Measurements from ENCODE around the gene DPP3.
"Not testable (repeated sequence)": the region's sequence is repeated elsewhere in the genome, so short reads cannot be mapped to it uniquely, and the experiment has no call there.

The DPP3 gene

DNA sequence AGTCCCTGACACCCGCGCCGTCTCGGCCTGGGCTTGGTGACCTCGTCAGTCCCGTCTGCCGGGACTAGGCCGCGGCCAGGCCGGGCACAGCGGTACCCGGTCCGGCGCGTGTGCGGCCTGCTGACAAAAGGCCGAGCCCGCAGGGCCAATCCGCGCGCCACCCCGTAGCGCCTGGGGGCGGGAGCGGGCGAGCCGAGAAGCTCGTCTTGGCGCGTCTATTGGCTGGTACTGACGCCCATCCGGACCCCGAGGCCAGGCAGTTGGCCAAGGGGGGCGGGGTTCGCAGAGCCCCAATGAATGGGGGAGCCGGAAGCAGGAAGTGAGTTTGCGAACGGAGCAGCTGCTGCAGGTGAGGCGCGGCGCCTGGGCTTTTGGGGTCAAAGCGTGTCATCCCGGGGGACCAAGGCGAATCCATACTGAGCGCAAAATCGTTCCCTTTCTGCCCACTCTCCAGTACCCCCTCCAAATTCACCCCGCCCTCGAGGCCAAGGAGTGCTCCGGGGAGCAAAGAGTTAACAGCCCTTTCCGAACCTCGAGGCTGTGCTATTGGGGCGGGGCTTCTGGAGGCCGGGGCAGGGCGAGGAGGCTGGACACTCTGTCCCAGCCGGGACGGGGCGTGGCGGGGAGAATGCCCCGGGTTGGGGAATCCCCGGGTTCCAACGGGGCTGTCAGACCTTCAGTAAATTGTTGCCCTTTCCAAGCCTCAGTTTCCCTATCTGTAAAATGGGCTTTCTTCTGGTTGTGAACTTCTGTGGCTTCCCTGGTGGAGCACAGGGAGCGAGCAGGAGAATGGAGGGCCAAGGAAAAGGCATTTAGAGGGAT lies at the start of gene DPP3:
Gene DPP3 (plus strand): TSS at position 318 of the 822 bp plus-strand sequence. CDS start 1,767 bp downstream, outside the sequence.
- peak; percentile 84 to 90 for DNase-seq (ENCODE audit: low read depth in 2 of 2, low spot score in 1 of 2)

- not testable (repeated sequence) for DNase-seq (ENCODE audit: low read depth in 2 of 2, low spot score in 1 of 2)
These were observed 48.9 kb upstream of the DPP3 start for GRCh38 chr11:66431287-66431686.

DNA sequence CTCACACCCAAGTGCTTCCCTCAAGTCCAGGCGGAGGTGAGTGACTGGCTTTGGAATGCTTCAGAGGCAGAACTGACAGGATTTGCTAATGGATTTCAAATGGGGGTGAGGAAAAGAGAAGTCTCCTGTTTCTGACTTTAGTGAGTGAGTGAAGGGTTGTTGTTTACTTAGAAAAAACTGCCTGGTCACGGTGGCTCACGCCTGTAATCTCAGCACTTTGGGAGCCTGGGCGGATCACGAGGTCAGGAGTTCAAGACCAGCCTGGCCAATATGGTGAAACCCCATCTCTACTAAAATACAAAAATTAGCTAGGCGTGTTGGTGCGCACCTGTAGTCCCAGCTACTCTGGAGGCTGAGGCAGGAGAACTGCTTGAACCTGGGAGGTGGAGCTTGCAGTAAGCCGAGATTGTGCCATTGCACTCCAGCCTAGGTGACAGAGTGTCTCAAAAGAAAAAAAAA lies 48.3 kb upstream of the DPP3 start:
- not testable (repeated sequence) for DNase-seq (ENCODE audit: low read depth in 2 of 2, low spot score in 1 of 2)

DNA sequence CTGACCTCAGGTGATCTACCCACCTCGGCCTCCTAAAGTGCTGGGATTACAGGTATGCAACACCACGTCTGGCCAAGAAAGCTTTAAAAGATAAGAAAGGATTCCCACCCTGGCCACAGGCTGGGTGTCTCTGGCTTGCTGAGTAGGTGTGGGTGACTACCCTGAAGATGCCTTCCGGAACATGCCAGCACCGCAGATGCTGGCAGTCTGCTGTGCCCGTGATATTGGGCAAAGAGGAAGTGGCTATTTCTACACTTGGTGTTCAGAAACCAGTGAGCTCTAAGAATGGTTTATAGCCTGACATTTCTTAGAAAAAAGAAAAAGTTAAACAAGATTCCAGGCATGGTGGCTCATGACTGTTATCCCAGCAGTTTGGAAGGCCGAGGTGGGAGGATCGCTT lies 47.6 kb upstream of the DPP3 start:
- no peak for DNase-seq (ENCODE audit: low read depth in 2 of 2, low spot score in 1 of 2)

GRCh38 chr11:66437979-66438503 lies 42.2 kb upstream of the DPP3 start:
- no peak for DNase-seq (ENCODE audit: low read depth in 2 of 2, low spot score in 1 of 2)

GRCh38 chr11:66438504-66439466 lies 41.4 kb upstream of the DPP3 start, which contains the start of gene MRPL11:
Gene MRPL11 (minus strand): TSS chr11:66438848. CDS start chr11:66438754, 94 bp downstream.
- peak; percentile 68 to 73 for DNase-seq (ENCODE audit: low read depth in 2 of 2, low spot score in 1 of 2)

- DNase-seq (ENCODE audit: low read depth in 2 of 2, low spot score in 1 of 2) = not testable (repeated sequence)
These were observed 39.9 kb upstream of the DPP3 start for GRCh38 chr11:66440101-66440939.

DNA sequence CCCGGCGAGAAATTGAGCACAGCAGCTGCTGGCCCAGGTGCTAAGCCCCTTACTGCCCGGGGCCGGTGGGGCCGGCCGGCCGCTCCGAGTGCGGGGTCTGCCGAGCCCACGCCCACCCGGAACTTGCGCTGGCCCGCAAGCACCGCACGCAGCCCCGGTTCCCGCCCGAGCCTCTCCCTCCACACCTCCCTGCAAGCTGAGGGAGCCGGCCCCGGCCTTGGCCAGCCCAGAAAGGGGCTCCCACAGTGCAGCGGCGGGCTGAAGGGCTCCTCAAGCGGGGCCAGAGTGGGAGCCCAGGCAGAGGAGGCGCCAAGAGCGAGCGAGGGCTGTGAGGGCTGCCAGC lies 39.3 kb upstream of the DPP3 start:
- DNase-seq (ENCODE audit: low read depth in 2 of 2, low spot score in 1 of 2) = not testable (repeated sequence)

DNA sequence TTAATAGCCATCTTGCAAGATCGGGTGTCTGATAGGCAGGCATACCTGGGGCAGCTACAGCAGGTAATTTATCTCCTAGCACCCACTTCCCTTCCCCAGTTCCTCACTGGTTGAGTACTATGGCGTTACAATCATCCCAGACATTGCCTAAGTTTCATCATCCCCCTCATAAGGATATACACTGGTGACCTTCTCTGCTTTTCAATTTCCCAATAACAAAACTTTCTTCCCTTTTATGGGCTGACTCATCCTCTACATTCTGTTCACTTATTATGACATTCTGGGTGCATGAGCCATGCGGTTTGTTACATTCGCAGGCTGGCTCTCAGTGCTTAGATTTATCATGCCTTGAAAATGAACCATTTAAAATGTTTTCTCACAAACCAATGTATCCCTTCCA lies 36.6 kb upstream of the DPP3 start:
- no peak for DNase-seq (ENCODE audit: low read depth in 2 of 2, low spot score in 1 of 2)

DNA sequence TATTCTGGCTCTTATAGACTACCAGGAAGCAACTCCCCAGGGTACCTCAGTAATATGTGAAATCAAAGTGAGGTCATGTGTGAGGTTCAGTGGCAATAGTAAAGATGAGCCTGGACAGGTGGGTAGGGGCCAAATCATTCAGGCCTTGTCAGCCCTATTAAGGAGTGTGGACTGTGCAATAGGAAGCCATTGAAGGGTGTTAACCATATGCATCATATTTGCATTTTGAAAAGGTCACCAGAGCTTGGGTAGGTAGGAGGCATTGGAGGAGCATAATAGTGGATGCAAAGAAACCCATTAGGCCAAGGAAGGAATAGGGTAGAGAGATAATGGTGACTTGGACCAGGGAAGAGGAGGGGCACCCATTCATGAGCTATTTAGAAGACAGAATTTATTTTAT lies 33.2 kb upstream of the DPP3 start:
- DNase-seq (ENCODE audit: low read depth in 2 of 2, low spot score in 1 of 2) = no peak

DNA sequence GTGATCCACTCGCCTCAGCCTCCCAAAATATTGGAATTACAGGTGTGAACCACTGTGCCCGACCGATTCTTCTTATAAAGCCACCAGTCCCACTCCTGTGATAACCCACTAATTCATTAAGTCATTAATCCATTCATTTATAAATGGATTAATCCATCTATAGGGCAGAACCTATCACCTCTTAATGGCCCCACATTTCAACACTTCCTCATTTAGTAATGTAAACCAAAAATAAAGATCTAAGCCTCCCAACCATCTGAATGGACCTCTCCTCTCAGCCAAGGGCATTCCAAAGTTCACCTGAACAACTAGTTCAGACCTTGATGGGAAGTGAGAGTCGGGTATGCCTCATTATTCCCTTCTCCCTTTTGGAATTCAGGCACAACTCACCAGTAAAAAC lies 31.7 kb upstream of the DPP3 start:
- no peak for DNase-seq (ENCODE audit: low read depth in 2 of 2, low spot score in 1 of 2)

DNA sequence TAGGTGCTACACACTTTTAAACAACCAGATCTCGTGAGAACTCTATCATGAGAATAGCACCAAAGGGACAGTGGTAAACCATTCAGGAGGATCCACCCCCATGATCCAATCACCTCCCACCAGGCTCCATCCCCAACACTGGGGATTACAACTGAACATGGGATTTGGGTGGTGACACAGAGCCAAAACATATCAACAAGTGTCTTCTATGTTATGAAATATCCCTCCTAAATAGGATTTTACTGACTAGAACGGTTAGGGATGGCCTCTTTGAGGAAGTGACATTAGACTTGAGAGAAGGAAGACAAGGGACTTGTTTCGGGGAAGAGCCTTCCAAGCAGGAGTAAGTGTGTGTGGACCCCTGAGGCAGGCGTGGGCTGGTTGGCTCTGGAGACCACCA lies 29.7 kb upstream of the DPP3 start:
- DNase-seq (ENCODE audit: low read depth in 2 of 2, low spot score in 1 of 2) = no peak

DNA sequence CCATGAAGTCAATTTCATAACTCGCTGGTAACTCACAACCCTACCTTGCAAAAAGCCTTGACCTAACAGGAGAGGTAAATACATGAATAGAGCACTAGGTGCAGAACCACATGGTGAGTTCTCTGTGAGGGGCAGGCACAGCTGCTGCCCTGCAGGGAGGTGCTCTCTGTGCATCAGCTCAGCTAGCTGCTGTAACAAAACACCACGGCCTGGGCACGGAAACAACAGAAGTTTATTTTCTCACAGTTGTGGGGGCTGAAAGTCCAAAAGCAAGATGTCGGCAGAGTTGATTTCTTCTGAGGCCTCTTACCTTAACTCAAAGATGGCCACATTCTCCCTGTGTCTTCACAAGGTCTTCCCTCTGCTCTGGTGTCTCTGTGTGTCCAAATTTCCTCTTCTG lies 28.6 kb upstream of the DPP3 start:
- no peak for DNase-seq (ENCODE audit: low read depth in 2 of 2, low spot score in 1 of 2)

- no peak for DNase-seq (ENCODE audit: low read depth in 2 of 2, low spot score in 1 of 2)
These were observed 26.0 kb upstream of the DPP3 start for GRCh38 chr11:66454247-66454646.

GRCh38 chr11:66454828-66455227 lies 25.4 kb upstream of the DPP3 start:
- DNase-seq (ENCODE audit: low read depth in 2 of 2, low spot score in 1 of 2) = no peak

- DNase-seq (ENCODE audit: low read depth in 2 of 2, low spot score in 1 of 2) = no peak
These were observed 22.4 kb upstream of the DPP3 start for GRCh38 chr11:66457826-66458225.

GRCh38 chr11:66459138-66459778 lies 21.0 kb upstream of the DPP3 start:
- no peak for DNase-seq (ENCODE audit: low read depth in 2 of 2, low spot score in 1 of 2)

DNA sequence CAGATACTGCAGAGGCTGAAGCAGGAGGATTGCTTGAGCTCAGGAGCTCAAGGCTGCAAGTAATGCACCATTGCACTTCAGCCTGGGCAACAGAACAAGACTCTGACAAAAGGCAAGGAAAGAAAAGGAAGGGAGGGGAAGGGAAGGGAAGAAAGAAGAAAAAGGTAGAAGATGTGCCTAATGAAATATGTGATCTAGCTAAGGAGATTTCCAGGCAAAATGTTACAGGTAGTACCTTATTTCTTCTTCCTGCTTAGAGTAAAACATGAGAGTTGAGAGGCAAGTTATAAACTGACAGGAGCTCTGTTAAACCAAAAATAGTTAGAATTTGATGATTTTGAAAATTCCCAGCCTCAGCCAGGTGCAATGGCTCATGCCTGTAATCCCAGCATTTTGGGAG lies 18.2 kb upstream of the DPP3 start:
- DNase-seq (ENCODE audit: low read depth in 2 of 2, low spot score in 1 of 2) = no peak

DNA sequence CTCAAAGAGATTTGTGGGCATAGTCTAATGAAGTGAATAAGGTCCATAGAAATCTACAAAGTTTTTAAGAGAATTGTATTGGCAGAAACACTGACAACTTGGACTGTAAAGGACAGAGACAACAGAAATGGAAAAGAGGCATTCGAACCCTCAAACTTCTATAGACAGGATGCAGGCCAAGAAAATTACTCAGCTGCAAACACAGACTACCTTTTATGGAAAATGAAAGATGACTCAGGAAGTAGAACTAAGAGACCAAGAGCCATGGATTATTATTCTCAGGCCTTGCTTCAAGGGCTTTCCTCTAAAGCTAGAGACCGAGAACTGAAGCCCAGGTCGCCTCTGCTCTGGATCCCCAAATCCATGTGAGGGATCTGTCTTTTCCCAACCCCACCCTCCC lies 17.3 kb upstream of the DPP3 start:
- no peak for DNase-seq (ENCODE audit: low read depth in 2 of 2, low spot score in 1 of 2)

GRCh38 chr11:66464116-66464515 lies 16.1 kb upstream of the DPP3 start:
- DNase-seq (ENCODE audit: low read depth in 2 of 2, low spot score in 1 of 2) = not testable (repeated sequence)

All from stimulated activated CD8-positive, alpha-beta memory T cell treated with anti-CD3 and anti-CD28 coated beads, Interleukin-4, amount 100 ng/mL, for 4 hours (primary cell).